WTC11 (cell line): ENCODE results near the gene OAF. TPM values are rescaled to one million over a fixed set of nuclear protein-coding genes. Genes with fewer than 3 reads are reported as not detected.

Experiments used
- total RNA-seq: library from RNA; stranded (reverse); gene quantifications from 3 replicates; pipeline ENCODE4 v1.2.3, GENCODE V29; 2021

The OAF gene
- total RNA-seq, 1 experiment from 2014 or later: 5.6 TPM

Other genes starting within 250 kb of the OAF start
- 0.11 to 0.39 TPM (median 0.27 TPM) in 3 replicates for gene TRIM29, start 72.9 kb upstream of the OAF start, total RNA-seq
- gene POU2F3, start 29.1 kb downstream of the OAF start, total RNA-seq: 0.37 to 0.78 TPM (median 0.61 TPM) in 3 replicates
- gene TLCD5, start 114.3 kb downstream of the OAF start, total RNA-seq: 8.2 to 10.2 TPM (median 8.3 TPM) in 3 replicates
- gene ARHGEF12, start 125.4 kb downstream of the OAF start, total RNA-seq: 32.0 to 35.8 TPM (median 32.2 TPM) in 3 replicates